Smooth muscle cell (in vitro differentiated cells): ENCODE data around the gene BCL11A. TPM values are rescaled to one million over a fixed set of nuclear protein-coding genes. Genes with fewer than 3 reads are reported as not detected.

ENCODE experiments used
- DNase-seq: peaks from one replicate; lab custom pipeline; 2025; ENCODE audit not compliant: unreplicated experiment; lab: John Stamatoyannopoulos, UW
- H2AFZ ChIP-seq: fragments of 200-600 bp; sonication (generic); 2 replicates; pipeline ENCODE4 v1.6.0; 2016; ENCODE audit warnings: antibody characterized with exemption, low read depth, mild to moderate bottlenecking
- H3F3A ChIP-seq: fragments of 200-600 bp; sonication (generic); 2 replicates; pipeline ENCODE4 v1.6.0; 2017; ENCODE audit warnings: antibody characterized with exemption, low read depth
- H3K27ac ChIP-seq: fragments of 200-600 bp; sonication (generic); 2 replicates; pipeline ENCODE4 v1.5.1; 2016; ENCODE audit warnings: low read depth, mild to moderate bottlenecking
- H3K27me3 ChIP-seq: fragments of 200-600 bp; sonication (generic); 2 replicates; pipeline ENCODE4 v1.6.1; 2016; ENCODE audit warnings: low read depth, mild to moderate bottlenecking
- H3K36me3 ChIP-seq: fragments of 200-600 bp; sonication (generic); 2 replicates; pipeline ENCODE4 v1.5.1; 2016; ENCODE audit warnings: low read depth
- H3K4me1 ChIP-seq: fragments of 200-600 bp; sonication (generic); 2 replicates; pipeline ENCODE4 v1.5.1; 2016; ENCODE audit warnings: low read depth
- H3K4me2 ChIP-seq: fragments of 200-600 bp; sonication (generic); 2 replicates; pipeline ENCODE4 v1.6.0; 2016; ENCODE audit warnings: mild to moderate bottlenecking
- H3K4me3 ChIP-seq: fragments of 200-600 bp; sonication (generic); 2 replicates; pipeline ENCODE4 v1.5.1; 2016; ENCODE audit warnings: mild to moderate bottlenecking
- H3K79me2 ChIP-seq: fragments of 200-600 bp; sonication (generic); 2 replicates; pipeline ENCODE4 v1.6.0; 2016; ENCODE audit warnings: low read depth, mild to moderate bottlenecking
- H3K9ac ChIP-seq: fragments of 200-600 bp; sonication (generic); 2 replicates; pipeline ENCODE4 v1.6.0; 2016; ENCODE audit warnings: low read depth
- H3K9me3 ChIP-seq: fragments of 200-600 bp; sonication (generic); replicated peaks from 2 replicates; pipeline ENCODE4 v1.5.1; 2016; ENCODE audit warnings: low read depth
- H4K20me1 ChIP-seq: fragments of 200-600 bp; sonication (generic); 2 replicates; pipeline ENCODE4 v1.6.0; 2016; ENCODE audit warnings: low read depth
- WGBS: methylation state at CpG from one replicate; pipeline ENCODE4 v1.1.7; 2016; ENCODE audit warnings: low lambda C conversion rate; 5-methylcytosine and 5-hydroxymethylcytosine counted together
- polyA plus RNA-seq: library from polyadenylated mRNA; unstranded; fragments of >200 nt; fragmentation: Nextera tagmentation; extraction: Ambion mirVana; gene quantifications from 2 replicates; pipeline ENCODE4 v1.2.1, GENCODE V29; 2016
- total RNA-seq: library from RNA; depleted of rRNA; stranded (reverse); fragments of >200 nt; gene quantifications from 2 replicates; pipeline ENCODE4 v1.2.3, GENCODE V29; 2014
- TF ChIP-seq, protein P1 (sequence below): fragments of 200-600 bp; sonication (generic); IDR thresholded peaks from 2 replicates; pipeline ENCODE4 v1.5.1; 2017; ENCODE audit warnings: borderline replicate concordance, mild to moderate bottlenecking, antibody characterized with exemption; ENCODE audit not compliant: insufficient read depth, poor library complexity, severe bottlenecking

Gene BCL11A
- total and polyA plus RNA-seq, 2 experiments from 2014 or later: 15.8 to 20.0 TPM

- Histone ChIP-seq H3K4me1 (peaks cover 14% of the 10 kb centered on the region), H3K27me3 (no peaks in the 10 kb centered on the region), H3K9me3 (no peaks in the 10 kb centered on the region), H3F3A (peaks cover 18% of the 10 kb centered on the region), H3K4me3 (no peak overlapping the region), H3K79me2 (peaks cover 71% of the 10 kb centered on the region), H2AFZ (no peak overlapping the region), H3K9ac (no peak overlapping the region), H3K27ac (no peak overlapping the region), H3K36me3 (no peaks in the 10 kb centered on the region), H4K20me1 (peaks cover 52% of the 10 kb centered on the region), H3K4me2 (no peak overlapping the region)
- no peak for DNase-seq
- TF ChIP-seq, protein P1, sequence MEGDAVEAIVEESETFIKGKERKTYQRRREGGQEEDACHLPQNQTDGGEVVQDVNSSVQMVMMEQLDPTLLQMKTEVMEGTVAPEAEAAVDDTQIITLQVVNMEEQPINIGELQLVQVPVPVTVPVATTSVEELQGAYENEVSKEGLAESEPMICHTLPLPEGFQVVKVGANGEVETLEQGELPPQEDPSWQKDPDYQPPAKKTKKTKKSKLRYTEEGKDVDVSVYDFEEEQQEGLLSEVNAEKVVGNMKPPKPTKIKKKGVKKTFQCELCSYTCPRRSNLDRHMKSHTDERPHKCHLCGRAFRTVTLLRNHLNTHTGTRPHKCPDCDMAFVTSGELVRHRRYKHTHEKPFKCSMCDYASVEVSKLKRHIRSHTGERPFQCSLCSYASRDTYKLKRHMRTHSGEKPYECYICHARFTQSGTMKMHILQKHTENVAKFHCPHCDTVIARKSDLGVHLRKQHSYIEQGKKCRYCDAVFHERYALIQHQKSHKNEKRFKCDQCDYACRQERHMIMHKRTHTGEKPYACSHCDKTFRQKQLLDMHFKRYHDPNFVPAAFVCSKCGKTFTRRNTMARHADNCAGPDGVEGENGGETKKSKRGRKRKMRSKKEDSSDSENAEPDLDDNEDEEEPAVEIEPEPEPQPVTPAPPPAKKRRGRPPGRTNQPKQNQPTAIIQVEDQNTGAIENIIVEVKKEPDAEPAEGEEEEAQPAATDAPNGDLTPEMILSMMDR: no peak
- WGBS: 77% methylated on average over 3 of the region's 3 CpGs
Observed at GRCh38 chr2:60541056-60541651, 12.3 kb downstream of the BCL11A start.

- Histone ChIP-seq H3K27ac (no peak overlapping the region), H3K9me3 (no peaks in the 10 kb centered on the region), H3K79me2 (peaks cover 71% of the 10 kb centered on the region), H4K20me1 (peaks cover 48% of the 10 kb centered on the region), H3K27me3 (no peaks in the 10 kb centered on the region), H2AFZ (no peak overlapping the region), H3K9ac (no peak overlapping the region), H3K4me2 (no peak overlapping the region), H3F3A (peaks cover 17% of the 10 kb centered on the region), H3K4me1 (peaks cover 21% of the 10 kb centered on the region), H3K36me3 (no peaks in the 10 kb centered on the region), H3K4me3 (no peak overlapping the region)
- no peak for DNase-seq
- TF ChIP-seq, protein P1: no peak
- WGBS: 90% methylated on average over 2 of the region's 2 CpGs
Observed at GRCh38 chr2:60540074-60540473, 13.4 kb downstream of the BCL11A start.

DNA sequence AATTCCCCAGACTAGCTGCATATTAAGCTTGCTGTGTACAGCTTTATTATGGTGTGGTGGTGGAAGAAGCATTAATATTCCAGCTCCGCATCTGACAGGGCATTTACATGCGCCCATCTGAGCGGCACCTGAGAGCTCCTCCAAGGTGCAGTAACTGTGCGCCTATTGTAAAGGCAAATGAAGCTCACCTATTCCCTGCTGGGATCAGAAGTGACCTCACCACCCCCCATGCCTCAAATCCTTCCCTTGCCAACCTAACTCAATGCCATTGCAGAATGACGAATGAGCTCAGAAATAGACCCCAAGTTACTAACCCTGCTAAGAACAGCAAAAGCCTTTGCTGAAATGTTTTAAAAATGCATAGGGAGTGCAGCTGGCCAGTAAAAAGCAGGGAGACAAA lies 14.3 kb downstream of the BCL11A start:
- H3K36me3 ChIP-seq: no peaks in the 10 kb centered on the region
- H3K4me3 ChIP-seq: no peak overlapping the region
- H3K4me2 ChIP-seq: no peak overlapping the region
- TF ChIP-seq, protein P1: no peak
- H2AFZ ChIP-seq: no peak overlapping the region
- H3K4me1 ChIP-seq: peaks cover 28% of the 10 kb centered on the region
- H3F3A ChIP-seq: peaks cover 14% of the 10 kb centered on the region
- H3K27me3 ChIP-seq: no peaks in the 10 kb centered on the region
- H3K27ac ChIP-seq: no peak overlapping the region
- H4K20me1 ChIP-seq: peaks cover 48% of the 10 kb centered on the region
- H3K9ac ChIP-seq: no peak overlapping the region
- DNase-seq: no peak
- H3K9me3 ChIP-seq: no peaks in the 10 kb centered on the region
- H3K79me2 ChIP-seq: peaks cover 80% of the 10 kb centered on the region
- 89% methylated on average over 5 of the region's 5 CpGs for WGBS

DNA sequence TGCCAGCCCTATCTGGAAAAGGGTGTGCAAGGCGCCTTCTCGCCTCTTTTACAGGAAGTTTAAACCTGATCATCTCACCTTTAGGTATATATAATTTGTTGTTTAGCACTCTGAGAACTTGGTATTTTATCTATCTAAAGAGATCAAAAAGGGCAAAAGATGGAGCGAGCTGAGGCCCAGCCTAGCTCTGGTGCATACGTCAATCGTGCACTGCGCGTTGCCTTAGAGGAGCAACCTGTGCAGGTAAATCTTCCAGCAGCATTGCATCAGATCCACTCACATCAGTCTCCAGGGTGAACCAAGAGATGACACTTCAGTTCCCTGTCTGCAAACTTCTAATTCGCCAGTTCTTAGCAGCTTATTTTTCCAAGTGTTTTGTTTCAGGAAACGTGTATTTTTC lies 15.4 kb downstream of the BCL11A start:
- H4K20me1 ChIP-seq: peaks cover 50% of the 10 kb centered on the region
- no peak overlapping the region for H2AFZ ChIP-seq
- H3K9me3 ChIP-seq: no peaks in the 10 kb centered on the region
- no peaks in the 10 kb centered on the region for H3K27me3 ChIP-seq
- H3K9ac ChIP-seq: no peak overlapping the region
- no peak for DNase-seq
- WGBS: 92% methylated on average over 9 of the region's 9 CpGs
- no peak overlapping the region for H3K4me2 ChIP-seq
- TF ChIP-seq, protein P1: no peak
- peaks cover 88% of the 10 kb centered on the region for H3K79me2 ChIP-seq
- no peak overlapping the region for H3K27ac ChIP-seq
- H3K4me1 ChIP-seq: peaks cover 39% of the 10 kb centered on the region
- no peak overlapping the region for H3K4me3 ChIP-seq
- no peaks in the 10 kb centered on the region for H3K36me3 ChIP-seq
- H3F3A ChIP-seq: peaks cover 14% of the 10 kb centered on the region
